Measurements from ENCODE around the gene DCC. TPM values are rescaled to one million over a fixed set of nuclear protein-coding genes. Genes with fewer than 3 reads are reported as not detected.

Gene DCC
- total and polyA plus RNA-seq, 2 of the 8 experiments (the other 6 are each of a cell fraction or from before 2014, with no cell fraction given): 0.14 to 1.4 TPM

DNA sequence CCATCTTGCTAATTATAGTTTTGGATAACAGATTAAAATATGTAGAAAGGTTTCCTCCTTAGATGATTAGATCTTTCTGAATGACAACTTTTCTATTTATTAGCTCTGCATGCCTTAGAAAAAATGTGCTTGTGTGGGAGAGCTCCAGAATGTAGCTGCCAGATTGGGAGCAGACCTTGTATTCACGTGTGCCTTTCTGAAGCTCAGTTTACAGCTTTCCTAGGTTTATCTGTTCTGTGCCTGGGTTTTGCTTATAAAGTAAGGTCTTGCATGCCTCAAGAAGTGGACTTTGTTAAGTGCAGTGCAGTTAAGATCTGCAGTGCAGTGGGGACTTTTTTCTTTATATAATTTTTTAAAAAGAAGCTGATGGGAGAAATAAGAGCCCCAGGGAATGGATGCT is 179.0 kb downstream of the DCC start:
- Histone ChIP-seq H3K9me3 (ENCODE audit: insufficient read depth in 2 of 2, low read depth in 1 of 2, low read length in 1 of 2) (no peaks in the 10 kb centered on the region), H2AK5ac (ENCODE audit: low read depth, low read length) (no peak overlapping the region), H3K4ac (replicated peaks; ENCODE audit: insufficient read length, low read depth, low read length) (no peak overlapping the region), H3K4me2 (ENCODE audit: insufficient read depth in 1 of 2, low read depth in 2 of 2, low read length in 2 of 2) (no peak overlapping the region), H2BK20ac (ENCODE audit: low read length) (no peak overlapping the region), H2BK5ac (ENCODE audit: low read depth, low read length) (no peak overlapping the region), H3K79me1 (ENCODE audit: low read depth, low read length) (no peaks in the 10 kb centered on the region), H3K36me3 (ENCODE audit: control insufficient read depth in 2 of 4, insufficient read depth in 4 of 4, low read length in 3 of 4) (no peaks in the 10 kb centered on the region; a peak in 1 of 8 replicates), H3K4me3 (ENCODE audit: extremely low read depth in 1 of 4, insufficient read depth in 2 of 4, low read depth in 3 of 4, low read length in 4 of 4) (no peak overlapping the region), H2BK12ac (ENCODE audit: low read depth, low read length) (no peak overlapping the region), H3K14ac (ENCODE audit: insufficient read length) (no peak overlapping the region), H4K20me1 (replicated peaks in 1 of 2; ENCODE audit: control insufficient read depth in 1 of 2, insufficient read depth in 2 of 2, low read length in 2 of 2) (peaks cover 0 to 2% of the 10 kb centered on the region in 2 experiments), H4K5ac (ENCODE audit: insufficient read length, low read depth, low read length) (no peak overlapping the region), H4K91ac (replicated peaks; ENCODE audit: insufficient read length, low read length) (no peak overlapping the region), H3K79me2 (ENCODE audit: control insufficient read depth in 1 of 2, insufficient read depth in 2 of 2, low read length in 2 of 2) (no peaks in the 10 kb centered on the region), H2BK120ac (replicated peaks; ENCODE audit: low read depth, low read length) (no peak overlapping the region), H4K8ac (ENCODE audit: extremely low read depth, insufficient read depth, low read length) (no peak overlapping the region), H3K27ac (ENCODE audit: low read depth, low read length) (no peak overlapping the region), H3K23ac (ENCODE audit: insufficient read length) (no peak overlapping the region), H3K18ac (ENCODE audit: extremely low read depth, low read length) (no peak overlapping the region), H3K4me1 (replicated peaks in 1 of 4; ENCODE audit: control insufficient read depth in 3 of 4, insufficient read depth in 4 of 4, low read length in 3 of 4) (no peaks in the 10 kb centered on the region), H2BK15ac (ENCODE audit: low read length) (no peak overlapping the region), H3K23me2 (ENCODE audit: low read depth, low read length) (no peaks in the 10 kb centered on the region), H3K56ac (replicated peaks; ENCODE audit: insufficient read length, low read depth, low read length) (no peak overlapping the region), H3K27me3 (replicated peaks in 1 of 4; ENCODE audit: control insufficient read depth in 3 of 4, extremely low read depth in 1 of 4, insufficient read depth in 3 of 4, low read length in 3 of 4) (peaks cover 0 to 1% (median 0%) of the 10 kb centered on the region in 4 experiments; a peak in 1 of 7 replicates), H2AFZ (ENCODE audit: low read length) (no peak overlapping the region), H3K9ac (replicated peaks in 1 of 4; ENCODE audit: extremely low read depth in 1 of 4, low read depth in 3 of 4, low read length in 3 of 4) (no peak overlapping the region)
- ChIA-PET POLR2A (ENCODE audit: partially characterized antibody) (no interaction called here), CTCF (ENCODE audit: partially characterized antibody) (interaction anchor here (0.9 kb wide), 1 partner anchor 18 kb away, joined by 3 read pairs; no protein-coding TSS in a partner anchor)
- FAIRE-seq: no peak
- DNase-seq (ENCODE audit: low read depth in 1 of 2, low spot score in 2 of 2): no peak
- 95% methylated on average over 1 of the region's 1 CpG; no CpG with 5 or more reads in 1 of the 2 experiments for WGBS, 2 experiments (ENCODE audit: extremely low coverage in 1 of 2, insufficient coverage in 1 of 2, insufficient read length in 1 of 2, insufficient replicate concordance in 2 of 2, low coverage in 1 of 2, low lambda C conversion rate in 2 of 2, missing lambda C conversion rate in 1 of 2)
- TF ChIP-seq, protein P1, sequence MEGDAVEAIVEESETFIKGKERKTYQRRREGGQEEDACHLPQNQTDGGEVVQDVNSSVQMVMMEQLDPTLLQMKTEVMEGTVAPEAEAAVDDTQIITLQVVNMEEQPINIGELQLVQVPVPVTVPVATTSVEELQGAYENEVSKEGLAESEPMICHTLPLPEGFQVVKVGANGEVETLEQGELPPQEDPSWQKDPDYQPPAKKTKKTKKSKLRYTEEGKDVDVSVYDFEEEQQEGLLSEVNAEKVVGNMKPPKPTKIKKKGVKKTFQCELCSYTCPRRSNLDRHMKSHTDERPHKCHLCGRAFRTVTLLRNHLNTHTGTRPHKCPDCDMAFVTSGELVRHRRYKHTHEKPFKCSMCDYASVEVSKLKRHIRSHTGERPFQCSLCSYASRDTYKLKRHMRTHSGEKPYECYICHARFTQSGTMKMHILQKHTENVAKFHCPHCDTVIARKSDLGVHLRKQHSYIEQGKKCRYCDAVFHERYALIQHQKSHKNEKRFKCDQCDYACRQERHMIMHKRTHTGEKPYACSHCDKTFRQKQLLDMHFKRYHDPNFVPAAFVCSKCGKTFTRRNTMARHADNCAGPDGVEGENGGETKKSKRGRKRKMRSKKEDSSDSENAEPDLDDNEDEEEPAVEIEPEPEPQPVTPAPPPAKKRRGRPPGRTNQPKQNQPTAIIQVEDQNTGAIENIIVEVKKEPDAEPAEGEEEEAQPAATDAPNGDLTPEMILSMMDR (IDR thresholded peaks at IDR 0.05; ENCODE audit: control extremely low read depth in 1 of 3, insufficient read depth in 1 of 3, low read depth in 1 of 3, low read length in 3 of 3): no peak
- no peak for TF ChIP-seq CBX8 (IDR thresholded peaks at IDR 0.05; ENCODE audit: borderline replicate concordance, low read depth, low read length)

Measured in H1 (cell line).